ENCODE measurements around the gene SLC9A3. TPM values are rescaled to one million over a fixed set of nuclear protein-coding genes. Genes with fewer than 3 reads are reported as not detected.
A peak's percentile ranks its signal among the peaks of the same experiment; 100 is the strongest.

The SLC9A3 gene
- total and polyA plus RNA-seq, 2 of the 13 experiments (the other 11 are each of a cell fraction or from before 2014, with no cell fraction given): 1.5 to 1.8 TPM

GRCh38 chr5:533243-533954 lies 9.2 kb upstream of the SLC9A3 start (continued):
- no peak for TF ChIP-seq ATF4 (CRISPR knock-in tag; IDR thresholded peaks at IDR 0.05)

- CTCF ChIA-PET (ENCODE audit: low intra/inter-chr PET ratio, low total read pairs): no interaction called here
- DNase-seq (ENCODE audit: low spot score): peak; percentile 40
- Histone ChIP-seq H3K9ac (ENCODE audit: insufficient read depth, low read depth, low read length) (no peak overlapping the region), H3K4me3 (replicated peaks in 1 of 3; ENCODE audit: insufficient read depth in 1 of 3, low read depth in 2 of 3, low read length in 3 of 3) (peak overlapping the region in 2 of 3 experiments; percentile 20 to 57; a peak in 5 of 6 replicates), H3K27me3 (ENCODE audit: control insufficient read depth in 1 of 2, insufficient read depth in 2 of 2, low read length in 2 of 2) (peaks cover 5 to 25% of the 10 kb centered on the region in 2 experiments; a peak in 4 of 5 replicates), H3K27ac (ENCODE audit: extremely low read length, insufficient read depth, low read length) (peak overlapping the region; percentile 39), H3K36me3 (replicated peaks in 1 of 2; ENCODE audit: control insufficient read depth in 1 of 2, insufficient read depth in 2 of 2, low read length in 2 of 2) (no peaks in the 10 kb centered on the region), H3K9me3 (ENCODE audit: low read length) (no peaks in the 10 kb centered on the region), H2AFZ (ENCODE audit: low read length) (no peak overlapping the region), H3K4me2 (ENCODE audit: low read depth, low read length) (peak overlapping the region; percentile 65), H3K79me2 (ENCODE audit: insufficient read depth, low read length) (no peaks in the 10 kb centered on the region), H4K20me1 (ENCODE audit: insufficient read depth, low read length) (no peaks in the 10 kb centered on the region), H3K4me1 (ENCODE audit: insufficient read depth, low read length) (peaks cover 66% of the 10 kb centered on the region)
- in situ Hi-C loops (cut with HindIII; ENCODE audit: extremely low pct_ligation_motif_present, low pct_unique_long_range_greater_than_20kb) (no loop called here), intact Hi-C loops (cut with micrococcal nuclease; ENCODE audit: unreplicated experiment) (loop anchor here (10.0 kb wide), 1 partner anchor 82 kb away; the partner anchor contains the start of gene CEP72)
- 7% methylated on average over 2 of the region's 25 CpGs for WGBS (ENCODE audit: low lambda C conversion rate)
- POLR2A ChIA-PET: interaction anchor here (1.3 kb wide), 1 partner anchor 59 kb away, joined by 3 read pairs; no protein-coding TSS in a partner anchor
- FAIRE-seq: peak; percentile 30
- TSS peak; percentile 67 for BruUV-seq (replicated peaks)
- peak; percentile 77 for ATAC-seq
- TF ChIP-seq ZNF703 (CRISPR knock-in tag; IDR thresholded peaks at IDR 0.05; ENCODE audit: borderline replicate concordance) (no peak; the same call in 1 of the 2 replicates), ZNF12 (CRISPR knock-in tag; IDR thresholded peaks at IDR 0.05) (no peak), ZNF709 (CRISPR knock-in tag; IDR thresholded peaks at IDR 0.05) (no peak), ZNF101 (CRISPR knock-in tag; IDR thresholded peaks at IDR 0.05; ENCODE audit: borderline replicate concordance, low read depth) (no peak), SCMH1 (CRISPR knock-in tag; IDR thresholded peaks at IDR 0.05; ENCODE audit: borderline replicate concordance) (no peak), HOXA3 (CRISPR knock-in tag; IDR thresholded peaks at IDR 0.05) (peak; percentile 45), MXD3 (CRISPR knock-in tag; IDR thresholded peaks at IDR 0.05) (no peak), ZNF800 (CRISPR knock-in tag; IDR thresholded peaks at IDR 0.05) (peak; percentile 83), KLF16 (CRISPR knock-in tag; IDR thresholded peaks at IDR 0.05) (no peak), DDIT3 (CRISPR knock-in tag; IDR thresholded peaks at IDR 0.05) (no peak), ERF (CRISPR knock-in tag; IDR thresholded peaks at IDR 0.05) (no peak), ZNF879 (CRISPR knock-in tag; IDR thresholded peaks at IDR 0.05) (no peak), TAF15 (IDR thresholded peaks at IDR 0.05; ENCODE audit: low read depth, low read length, poor library complexity, severe bottlenecking) (no peak)
These were observed 8.4 kb upstream of the SLC9A3 start for GRCh38 chr5:532521-533242.

All from HepG2 (cell line).